Left ventricle myocardium inferior (tissue), 1 donor: ENCODE results near the gene SCYL1. TPM values are rescaled to one million over a fixed set of nuclear protein-coding genes. Genes with fewer than 3 reads are reported as not detected.

Source experiments
- DNase-seq: peaks from one replicate; pipeline ENCODE4 v3.0.0-alpha.2; 2020
- H3K27ac ChIP-seq: fragments of 200-600 bp; replicated peaks from 2 replicates; pipeline ENCODE4 v1.8.0; 2021
- H3K27me3 ChIP-seq: fragments of 200-600 bp; 2 replicates; pipeline ENCODE4 v1.8.0; 2021; ENCODE audit warnings: low read depth
- H3K36me3 ChIP-seq: fragments of 200-600 bp; 2 replicates; pipeline ENCODE4 v1.8.0; 2021
- H3K4me1 ChIP-seq: fragments of 200-600 bp; 2 replicates; pipeline ENCODE4 v1.8.0; 2021
- H3K4me3 ChIP-seq: fragments of 200-600 bp; 2 replicates; pipeline ENCODE4 v1.8.0; 2021; ENCODE audit warnings: mild to moderate bottlenecking, moderate library complexity
- H3K9me3 ChIP-seq: fragments of 200-600 bp; replicated peaks from 2 replicates; pipeline ENCODE4 v1.8.0; 2021
- CTCF ChIP-seq: fragments of 200-600 bp; IDR thresholded peaks from 2 replicates; pipeline ENCODE4 v1.8.0; 2021; ENCODE audit warnings: antibody characterized with exemption, mild to moderate bottlenecking, borderline replicate concordance
- intact Hi-C: fragments of 100-400 bp; cut with micrococcal nuclease; formaldehyde crosslinking; loops from one replicate; pipeline ENCODE4 v1.11.0; 2022
- total RNA-seq: library from RNA; stranded (reverse); fragmentation: NEBNext Ultra II Directional; extraction: Animal tissue kit (Norgen Biotek cat#: 25700); gene quantifications from one replicate; pipeline ENCODE4 v1.2.1, GENCODE V29; 2021
- donor health status: DM: no; HTN: yes; CAD: no; lungs with severe emphysema.

Gene SCYL1
- total RNA-seq, 1 donor from 2014 or later, result 60.2 TPM

GRCh38 chr11:65584106-65584505 is 59.2 kb downstream of the SCYL1 start:
- H3K27ac ChIP-seq, result no peak overlapping the region
- DNase-seq, result no peak
- intact Hi-C loops, result no loop called here
- peaks cover 13% of the 10 kb centered on the region for H3K27me3 ChIP-seq
- peaks cover 48% of the 10 kb centered on the region for H3K36me3 ChIP-seq
- H3K4me1 ChIP-seq, result peaks cover 43% of the 10 kb centered on the region
- H3K9me3 ChIP-seq, result no peaks in the 10 kb centered on the region
- no peak overlapping the region for H3K4me3 ChIP-seq
- no peak for TF ChIP-seq CTCF

- Histone ChIP-seq H3K36me3 (peaks cover 42% of the 10 kb centered on the region), H3K4me1 (peaks cover 49% of the 10 kb centered on the region), H3K27ac (no peak overlapping the region), H3K27me3 (peaks cover 13% of the 10 kb centered on the region), H3K9me3 (no peaks in the 10 kb centered on the region), H3K4me3 (no peak overlapping the region)
- intact Hi-C loops, result no loop called here
- no peak for TF ChIP-seq CTCF
- no peak for DNase-seq
Observed at GRCh38 chr11:65584723-65585171, 59.9 kb downstream of the SCYL1 start.

GRCh38 chr11:65585396-65586246 is 60.7 kb downstream of the SCYL1 start:
- Histone ChIP-seq H3K36me3 (peaks cover 40% of the 10 kb centered on the region), H3K4me1 (peaks cover 58% of the 10 kb centered on the region)
- intact Hi-C loops, result no loop called here

GRCh38 chr11:65586247-65586630 is 61.4 kb downstream of the SCYL1 start:
- no peaks in the 10 kb centered on the region for H3K9me3 ChIP-seq
- no peak for DNase-seq
- peak overlapping the region; percentile 91 for H3K27ac ChIP-seq
- no peak for TF ChIP-seq CTCF
- H3K4me3 ChIP-seq, result peak overlapping the region; percentile 34
- intact Hi-C loops, result no loop called here
- peaks cover 40% of the 10 kb centered on the region for H3K36me3 ChIP-seq
- peaks cover 61% of the 10 kb centered on the region for H3K4me1 ChIP-seq
- H3K27me3 ChIP-seq, result peaks cover 13% of the 10 kb centered on the region

More at GRCh38 chr11:65585396-65586246, 60.7 kb downstream of the SCYL1 start:
- H3K4me3 ChIP-seq, result no peak overlapping the region
- H3K9me3 ChIP-seq, result no peaks in the 10 kb centered on the region
- no peak for TF ChIP-seq CTCF
- peak overlapping the region; percentile 91 for H3K27ac ChIP-seq
- no peak for DNase-seq
- H3K27me3 ChIP-seq, result peaks cover 13% of the 10 kb centered on the region

- peak overlapping the region; percentile 34 for H3K4me3 ChIP-seq
- no peak for TF ChIP-seq CTCF
- peaks cover 65% of the 10 kb centered on the region for H3K4me1 ChIP-seq
- intact Hi-C loops, result no loop called here
- H3K36me3 ChIP-seq, result peaks cover 40% of the 10 kb centered on the region
- H3K27ac ChIP-seq, result peak overlapping the region; percentile 91
- peaks cover 13% of the 10 kb centered on the region for H3K27me3 ChIP-seq
- no peak for DNase-seq
- H3K9me3 ChIP-seq, result no peaks in the 10 kb centered on the region
Observed at GRCh38 chr11:65586676-65587075, 61.8 kb downstream of the SCYL1 start.

Other genes starting within 250 kb of the SCYL1 start
- 11.3 TPM for gene CDC42EP2, start 210.2 kb upstream of the SCYL1 start, total RNA-seq
- gene DPF2, start 191.2 kb upstream of the SCYL1 start, total RNA-seq, result 40.6 TPM
- 0.44 TPM for gene TIGD3, start 170.3 kb upstream of the SCYL1 start, total RNA-seq
- 5.0 TPM for gene SLC25A45, start 142.4 kb upstream of the SCYL1 start, total RNA-seq
- gene FRMD8, start 138.4 kb upstream of the SCYL1 start, total RNA-seq, result 8.4 TPM
- 405 TPM for gene NEAT1, start 102.3 kb upstream of the SCYL1 start, total RNA-seq
- gene MALAT1, start 26.0 kb upstream of the SCYL1 start, total RNA-seq, result 6,576 TPM
- gene LTBP3, start 33.3 kb downstream of the SCYL1 start, total RNA-seq, result 80.3 TPM
- 21.1 TPM for gene ZNRD2, start 45.4 kb downstream of the SCYL1 start, total RNA-seq
- gene FAM89B, start 47.5 kb downstream of the SCYL1 start, total RNA-seq, result 40.9 TPM
- gene EHBP1L1, start 51.0 kb downstream of the SCYL1 start, total RNA-seq, result 69.5 TPM
- gene KCNK7, start 70.7 kb downstream of the SCYL1 start, total RNA-seq, result 0.85 TPM
- gene MAP3K11, start 89.1 kb downstream of the SCYL1 start, total RNA-seq, result 32.4 TPM
- gene PCNX3, start 90.7 kb downstream of the SCYL1 start, total RNA-seq, result 11.9 TPM
- 21.0 TPM for gene SIPA1, start 113.0 kb downstream of the SCYL1 start, total RNA-seq
- gene RELA, start 137.8 kb downstream of the SCYL1 start, total RNA-seq, result 33.8 TPM
- gene KAT5, start 187.2 kb downstream of the SCYL1 start, total RNA-seq, result 47.0 TPM
- 39.7 TPM for gene RNASEH2C, start 195.7 kb downstream of the SCYL1 start, total RNA-seq